GM18502 (cell line): ENCODE results near the gene SPEF1.

Source experiments
- ATAC-seq: cut with Tn5 transposase; IDR thresholded peaks from one replicate; pipeline ENCODE4 v1.9.1; 2021; ENCODE audit warnings: mild to moderate bottlenecking; ENCODE audit not compliant: unreplicated experiment, poor library complexity

The SPEF1 gene

DNA sequence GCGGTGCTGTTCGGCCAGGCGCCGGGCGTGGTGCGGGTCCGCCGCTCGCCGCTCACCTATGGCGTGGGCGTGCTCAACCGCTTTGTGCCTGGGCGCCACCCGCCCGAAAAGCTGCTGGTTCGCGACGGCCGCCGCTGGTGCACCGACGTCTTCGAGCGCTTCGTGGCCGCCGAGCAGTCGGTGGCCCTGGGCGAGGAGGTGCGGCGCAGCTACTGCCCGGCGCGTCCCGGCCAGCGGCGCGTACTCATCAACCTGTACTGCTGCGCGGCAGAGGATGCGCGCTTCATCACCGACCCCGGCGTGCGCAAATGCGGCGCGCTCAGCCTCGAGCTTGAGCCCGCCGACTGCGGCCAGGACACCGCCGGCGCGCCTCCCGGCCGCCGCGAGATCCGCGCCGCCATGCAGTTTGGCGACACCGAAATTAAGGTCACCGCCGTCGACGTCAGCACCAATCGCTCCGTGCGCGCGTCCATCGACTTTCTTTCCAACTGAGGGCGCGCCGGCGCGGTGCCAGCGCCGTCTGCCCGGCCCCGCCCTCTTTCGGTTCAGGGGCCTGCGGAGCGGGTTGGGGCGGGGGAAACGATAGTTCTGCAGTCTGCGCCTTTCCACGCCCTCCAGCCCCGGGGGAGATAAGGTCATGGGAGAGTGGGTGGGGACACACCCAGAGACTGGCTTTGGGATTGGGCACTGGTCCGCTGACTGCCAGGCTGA, 29.4 kb downstream of the SPEF1 start:
- ATAC-seq = no peak

DNA sequence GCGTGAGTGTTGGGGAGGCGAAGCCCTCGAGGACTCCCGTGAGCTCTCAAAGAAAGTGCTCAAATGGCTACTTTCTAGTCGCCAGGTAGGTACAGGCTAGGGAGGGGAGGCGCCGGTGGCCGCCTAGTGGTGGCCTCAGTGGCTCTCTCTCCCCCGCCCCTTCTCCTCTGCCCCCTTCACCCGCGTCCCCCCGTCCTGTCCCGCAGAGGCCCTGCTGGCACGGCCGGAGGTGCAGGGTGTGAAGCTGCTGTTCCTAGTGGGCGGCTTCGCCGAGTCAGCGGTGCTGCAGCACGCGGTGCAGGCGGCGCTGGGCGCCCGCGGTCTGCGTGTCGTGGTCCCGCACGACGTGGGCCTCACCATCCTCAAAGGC, 30.0 kb downstream of the SPEF1 start:
- ATAC-seq = no peak

DNA sequence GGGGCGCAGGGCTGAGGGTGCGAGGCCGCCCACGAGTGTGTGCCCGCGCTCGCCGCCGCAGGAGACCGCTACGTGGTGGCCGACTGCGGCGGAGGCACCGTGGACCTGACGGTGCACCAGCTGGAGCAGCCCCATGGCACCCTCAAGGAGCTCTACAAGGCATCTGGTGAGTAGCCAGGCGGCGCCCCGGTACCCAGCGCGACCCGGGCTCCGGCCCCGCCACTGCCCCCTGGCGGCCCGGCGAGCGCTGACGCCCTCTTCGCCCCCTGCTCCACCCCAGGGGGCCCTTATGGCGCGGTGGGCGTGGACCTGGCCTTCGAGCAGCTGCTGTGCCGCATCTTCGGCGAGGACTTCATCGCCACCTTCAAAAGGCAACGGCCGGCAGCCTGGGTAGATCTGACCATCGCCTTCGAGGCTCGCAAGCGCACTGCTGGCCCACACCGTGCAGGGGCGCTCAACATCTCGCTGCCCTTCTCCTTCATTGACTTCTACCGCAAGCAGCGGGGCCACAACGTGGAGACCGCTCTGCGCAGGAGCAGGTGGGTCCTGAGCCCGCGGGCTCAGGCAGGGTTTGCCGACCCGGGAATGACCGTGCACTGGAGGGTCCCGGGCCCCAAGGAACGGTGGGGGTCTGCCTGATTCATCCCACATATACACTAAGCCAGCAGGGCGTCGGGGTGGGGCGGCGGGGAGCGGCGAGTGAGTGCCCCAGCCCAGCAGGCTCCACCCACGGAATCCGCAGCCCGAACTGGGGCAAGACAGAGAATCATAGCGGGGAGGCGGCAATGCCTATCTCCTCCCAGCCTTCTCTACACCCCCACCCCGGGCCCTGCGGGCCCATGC, 31.3 kb downstream of the SPEF1 start:
- ATAC-seq = no peak

DNA sequence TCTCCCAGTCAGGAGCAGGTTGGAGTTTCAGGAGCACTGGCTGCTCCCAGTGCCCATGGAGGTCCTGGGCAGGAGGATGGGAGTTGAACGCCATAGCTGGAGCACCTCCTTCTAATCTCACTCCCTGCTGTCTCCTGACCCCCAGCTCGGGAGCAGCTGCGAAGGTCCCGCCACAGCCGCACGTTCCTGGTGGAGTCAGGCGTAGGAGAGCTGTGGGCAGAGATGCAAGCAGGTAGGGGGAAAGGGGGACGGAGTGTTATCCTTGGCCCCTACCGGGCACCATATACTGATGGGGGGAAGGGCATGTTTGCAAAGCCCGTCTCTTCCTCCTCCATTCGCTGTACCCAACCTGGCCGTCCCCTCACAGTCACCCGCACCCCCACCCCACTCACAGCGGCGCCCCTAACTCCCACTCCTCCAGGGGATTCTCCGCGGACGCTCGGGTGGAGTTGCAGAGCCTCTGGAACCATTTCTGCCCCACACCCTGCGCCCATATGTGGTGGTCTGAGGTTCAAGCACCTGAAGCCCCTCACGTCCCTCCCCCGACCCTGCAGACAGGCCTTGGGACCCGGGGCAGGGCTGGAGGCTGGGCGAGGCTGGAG, 32.1 kb downstream of the SPEF1 start:
- ATAC-seq = no peak

DNA sequence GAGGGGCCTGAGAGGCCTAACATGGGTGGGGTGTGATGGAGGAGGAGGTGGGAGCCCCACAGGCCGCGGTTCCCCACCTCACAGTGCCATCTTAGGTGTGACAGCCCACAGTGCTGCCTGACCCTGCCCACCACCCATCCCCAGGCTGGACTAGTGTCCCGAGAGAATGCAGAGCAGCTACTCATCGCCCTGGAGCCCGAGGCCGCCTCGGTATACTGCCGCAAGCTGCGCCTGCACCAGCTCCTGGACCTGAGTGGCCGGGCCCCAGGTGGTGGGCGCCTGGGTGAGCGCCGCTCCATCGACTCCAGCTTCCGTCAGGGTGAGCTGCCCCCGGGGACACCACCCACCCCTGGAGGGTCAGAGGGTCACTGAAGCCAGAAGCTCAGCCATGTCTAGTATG, 33.2 kb downstream of the SPEF1 start:
- no peak for ATAC-seq

DNA sequence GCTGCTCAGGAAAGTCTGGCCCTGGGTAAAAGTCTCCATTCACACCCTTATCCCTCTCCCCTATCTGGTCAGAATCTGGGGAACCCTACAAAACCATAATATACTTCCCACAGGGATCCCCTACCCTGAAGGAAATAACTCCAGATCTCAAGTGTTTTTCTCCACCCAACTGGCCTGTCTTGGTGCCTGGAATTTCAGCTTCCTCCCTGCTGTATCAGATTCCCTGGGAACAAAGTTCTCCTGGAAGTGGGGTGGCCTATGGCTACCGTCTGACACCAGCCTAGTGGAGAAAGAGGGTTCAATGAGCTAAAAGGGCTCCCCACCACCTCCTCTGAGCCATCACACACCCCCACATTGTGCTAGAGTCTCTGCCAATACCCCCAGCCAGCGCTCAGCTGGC, 33.8 kb downstream of the SPEF1 start:
- no peak for ATAC-seq

DNA sequence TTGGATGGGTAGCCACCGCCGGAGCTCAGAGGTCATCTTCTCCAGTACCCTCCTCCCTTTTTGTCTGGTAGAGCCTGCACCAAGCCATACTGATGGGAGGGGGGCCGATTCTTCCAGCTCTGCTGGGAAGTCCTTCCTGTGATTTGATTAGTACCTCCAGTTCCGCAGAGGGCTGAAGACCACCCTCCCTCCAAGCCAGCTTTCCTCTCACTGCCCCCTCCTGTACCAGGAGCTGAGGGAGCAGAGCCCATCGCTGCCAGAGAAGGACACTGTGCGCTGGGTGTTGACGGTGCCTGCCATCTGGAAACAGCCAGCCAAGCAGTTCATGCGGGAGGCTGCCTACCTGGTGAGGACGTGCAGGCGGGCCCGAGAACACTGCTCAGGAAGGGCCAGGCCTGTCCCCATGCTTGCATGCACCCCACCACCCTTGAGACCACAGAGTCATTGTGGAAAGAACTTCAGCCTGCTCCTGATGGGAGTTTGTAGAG, 35.5 kb downstream of the SPEF1 start:
- no peak for ATAC-seq

DNA sequence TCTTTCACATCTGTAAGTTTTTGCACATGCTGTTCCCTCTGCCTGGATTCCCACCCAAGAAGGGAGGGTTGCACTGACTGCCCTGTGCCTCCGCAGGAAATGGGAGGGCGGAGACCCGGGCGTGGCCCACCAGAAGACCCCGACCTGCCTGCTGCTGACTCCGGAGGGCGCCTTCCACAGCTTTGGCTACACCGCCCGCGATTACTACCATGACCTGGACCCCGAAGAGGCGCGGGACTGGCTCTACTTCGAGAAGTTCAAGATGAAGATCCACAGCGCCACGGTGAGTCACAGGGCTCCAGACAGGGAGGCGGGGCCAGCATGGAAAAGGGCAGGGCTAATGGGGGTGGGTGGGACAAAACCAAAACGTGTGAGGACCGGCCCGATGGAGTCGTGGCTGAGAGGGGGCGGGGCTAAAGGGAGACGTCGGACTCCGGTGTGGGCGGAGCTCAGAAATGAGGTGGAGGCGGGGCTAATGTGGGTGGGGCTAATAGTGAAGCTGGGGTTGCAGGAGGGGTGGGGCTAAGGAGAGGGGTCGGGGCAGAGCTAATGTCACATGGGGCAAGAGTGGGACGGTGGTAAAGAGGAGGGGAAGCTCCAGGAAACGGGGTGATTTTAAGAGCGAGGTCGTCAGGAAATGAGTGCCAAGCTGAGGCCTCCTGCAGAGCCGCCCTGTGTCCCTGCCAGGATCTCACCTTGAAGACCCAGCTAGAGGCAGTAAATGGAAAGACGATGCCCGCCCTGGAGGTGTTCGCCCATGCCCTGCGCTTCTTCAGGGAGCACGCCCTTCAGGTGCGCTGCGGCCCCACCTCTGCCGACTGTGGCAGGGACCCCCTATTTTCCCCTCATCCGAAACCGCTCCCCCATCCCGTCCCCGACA, 36.2 kb downstream of the SPEF1 start:
- no peak for ATAC-seq

DNA sequence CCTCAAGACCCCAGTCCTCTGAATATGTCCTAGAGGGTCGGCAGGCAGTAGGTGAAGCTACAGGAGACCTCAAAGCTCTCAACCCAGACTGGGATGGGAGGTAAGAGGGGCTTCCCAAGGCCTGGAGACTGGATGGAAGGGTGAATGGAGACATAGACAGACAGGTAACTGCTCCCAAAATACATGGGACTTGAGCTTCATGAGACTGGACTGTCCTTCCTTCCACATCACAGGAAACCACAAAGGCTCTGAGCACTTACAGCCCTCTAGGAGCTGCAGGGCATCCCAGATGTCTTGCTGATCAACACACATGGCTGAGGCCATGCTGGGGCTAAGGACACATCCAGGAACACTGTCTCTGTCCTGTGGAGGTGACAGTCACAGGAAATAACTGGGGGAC, 37.2 kb downstream of the SPEF1 start:
- ATAC-seq = no peak

DNA sequence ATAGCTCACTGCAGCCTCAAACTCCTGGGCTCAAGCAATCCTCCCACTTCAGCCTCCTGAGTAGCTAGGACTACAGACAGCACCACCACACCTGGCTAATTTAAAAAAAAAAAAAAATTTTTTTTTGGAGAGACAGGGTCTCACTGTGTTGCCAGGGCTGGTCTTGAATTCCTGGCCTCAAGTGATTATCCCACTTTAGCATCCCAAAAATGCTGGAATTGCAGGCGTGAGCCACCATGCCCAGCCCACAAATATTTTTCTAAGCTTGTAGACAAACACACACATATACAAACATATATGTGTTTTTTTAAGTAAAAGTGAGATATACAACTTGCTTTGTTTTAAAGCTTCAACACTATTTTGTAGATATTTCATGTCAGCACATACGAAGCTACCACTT, 38.0 kb downstream of the SPEF1 start:
- no peak for ATAC-seq

DNA sequence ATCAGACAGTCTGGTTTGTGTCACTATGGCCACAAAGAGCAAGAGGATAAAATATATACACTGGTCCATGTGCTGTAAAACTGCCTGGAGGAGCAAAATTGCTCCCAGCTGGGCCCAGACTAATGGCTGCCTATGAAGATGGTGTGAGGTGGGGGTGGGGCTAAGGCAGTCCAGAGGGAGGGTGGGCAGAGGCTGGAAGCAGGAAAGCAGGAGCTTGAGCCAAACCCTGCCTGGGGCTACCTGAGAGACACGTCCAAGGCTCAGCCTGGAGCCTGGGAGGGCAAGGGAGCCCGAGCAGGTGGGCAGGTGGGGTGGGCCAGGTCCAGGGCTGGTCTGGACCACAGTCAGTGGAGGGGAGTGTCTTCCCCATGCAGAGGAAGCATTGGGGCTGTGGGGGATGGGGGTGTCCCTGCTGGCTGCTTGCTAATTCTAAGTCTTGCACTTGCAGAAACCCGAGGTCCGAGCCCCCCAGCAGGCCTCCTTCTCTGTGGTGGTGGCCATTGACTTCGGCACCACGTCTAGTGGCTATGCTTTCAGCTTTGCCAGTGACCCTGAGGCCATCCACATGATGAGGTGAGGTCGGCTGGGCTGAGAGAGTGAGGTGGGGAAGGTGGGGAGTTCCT, 39.3 kb downstream of the SPEF1 start:
- no peak for ATAC-seq

DNA sequence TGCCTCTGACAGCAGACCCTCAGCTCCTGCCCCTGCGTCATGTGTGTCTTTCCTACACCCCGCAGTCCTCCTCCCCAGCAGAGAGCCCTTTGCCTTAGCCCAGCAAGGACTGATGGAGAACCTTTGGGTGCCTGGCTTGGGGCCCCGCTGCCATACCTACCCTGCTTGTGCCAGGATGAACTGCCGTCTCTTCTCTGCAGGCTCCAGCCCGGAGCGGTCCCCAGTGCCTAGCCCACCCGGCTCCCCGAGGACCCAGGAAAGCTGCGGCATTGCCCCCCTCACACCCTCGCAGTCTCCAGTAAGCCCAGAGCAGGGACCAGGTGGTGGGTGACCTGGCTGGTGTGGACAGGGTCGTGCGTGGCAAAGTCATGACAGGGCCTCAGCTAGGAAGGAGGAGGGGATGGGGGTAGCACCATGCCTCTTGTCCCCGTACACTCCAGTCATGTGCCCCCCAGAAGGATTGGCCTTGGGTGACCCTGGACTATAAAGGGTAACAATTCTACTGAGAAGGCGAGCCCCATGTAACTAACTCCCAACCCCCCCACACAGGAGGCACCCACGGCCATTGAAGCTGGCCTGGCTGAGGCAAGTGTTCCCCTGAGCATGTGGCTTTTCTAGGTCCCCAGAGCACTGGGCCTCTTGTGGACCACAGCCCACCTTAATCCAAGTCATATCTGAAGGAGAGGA, 40.5 kb downstream of the SPEF1 start:
- ATAC-seq = no peak

DNA sequence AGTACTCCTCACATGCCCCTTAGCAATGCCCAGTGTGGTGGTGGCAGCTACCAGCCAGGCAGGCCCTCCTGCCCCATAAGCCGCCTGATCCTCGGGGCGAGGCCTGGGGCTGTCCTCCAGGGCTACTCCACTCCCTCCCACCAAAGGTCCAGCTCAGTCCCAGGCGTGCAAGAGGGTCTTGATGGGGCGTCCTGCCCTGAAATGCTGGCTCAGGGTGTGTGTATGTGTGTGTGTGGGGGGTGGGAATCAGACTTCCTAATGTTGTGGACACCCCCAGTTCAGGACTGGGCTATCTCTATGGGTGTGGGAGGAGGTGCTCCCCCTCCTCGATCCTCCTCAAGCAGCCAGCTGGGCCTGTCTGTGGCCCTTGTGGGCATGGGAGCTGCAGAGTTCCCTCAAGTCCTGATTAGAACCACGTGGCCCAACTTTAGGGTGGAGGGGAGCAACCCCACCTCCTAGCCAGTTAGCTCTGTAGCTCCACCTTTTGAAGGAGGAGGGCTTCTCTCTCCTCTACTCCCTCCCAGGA, 41.3 kb downstream of the SPEF1 start:
- ATAC-seq = no peak

DNA sequence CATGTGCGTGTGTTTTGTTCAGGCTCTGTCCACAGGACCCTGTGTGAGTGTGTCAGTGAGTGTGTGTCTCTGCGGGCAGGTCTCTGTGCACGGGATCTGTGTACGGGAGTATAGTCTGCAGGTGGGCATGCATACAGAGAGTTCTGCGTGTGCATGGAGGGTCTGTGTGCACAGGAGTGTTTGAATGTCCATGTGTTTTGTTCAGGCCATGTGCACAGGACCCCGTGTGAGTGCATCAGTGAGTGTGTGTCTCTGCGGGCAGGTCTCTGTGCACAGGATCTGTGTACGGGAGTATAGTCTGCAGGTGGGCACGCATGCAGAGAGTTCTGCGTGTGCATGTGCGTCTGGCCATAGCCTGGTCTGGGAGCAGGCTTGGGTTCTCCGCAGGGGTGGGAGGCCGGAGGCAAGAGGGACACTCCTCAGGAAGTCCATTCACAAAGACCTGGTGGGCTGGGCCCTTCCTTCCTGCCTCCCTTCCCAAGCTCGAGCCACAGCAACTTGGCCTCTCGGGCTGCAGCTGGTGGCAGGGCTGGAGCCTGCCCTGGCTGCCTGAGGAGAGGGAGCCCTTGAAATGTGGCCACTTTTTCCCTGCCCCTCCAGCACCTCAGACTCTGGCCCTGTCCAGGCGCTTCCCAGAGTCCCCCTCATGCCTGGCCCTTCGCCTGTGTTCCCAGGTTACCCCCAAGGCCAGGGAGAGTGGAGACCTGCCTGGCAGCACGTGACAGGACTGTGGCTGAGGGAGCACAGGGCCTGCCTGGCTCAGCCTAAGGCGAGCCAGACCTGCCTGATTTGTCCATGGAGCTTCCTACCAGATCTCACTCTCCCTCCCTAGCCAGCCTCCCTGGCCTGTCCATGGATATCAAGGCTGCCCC, 42.0 kb downstream of the SPEF1 start:
- ATAC-seq = no peak

DNA sequence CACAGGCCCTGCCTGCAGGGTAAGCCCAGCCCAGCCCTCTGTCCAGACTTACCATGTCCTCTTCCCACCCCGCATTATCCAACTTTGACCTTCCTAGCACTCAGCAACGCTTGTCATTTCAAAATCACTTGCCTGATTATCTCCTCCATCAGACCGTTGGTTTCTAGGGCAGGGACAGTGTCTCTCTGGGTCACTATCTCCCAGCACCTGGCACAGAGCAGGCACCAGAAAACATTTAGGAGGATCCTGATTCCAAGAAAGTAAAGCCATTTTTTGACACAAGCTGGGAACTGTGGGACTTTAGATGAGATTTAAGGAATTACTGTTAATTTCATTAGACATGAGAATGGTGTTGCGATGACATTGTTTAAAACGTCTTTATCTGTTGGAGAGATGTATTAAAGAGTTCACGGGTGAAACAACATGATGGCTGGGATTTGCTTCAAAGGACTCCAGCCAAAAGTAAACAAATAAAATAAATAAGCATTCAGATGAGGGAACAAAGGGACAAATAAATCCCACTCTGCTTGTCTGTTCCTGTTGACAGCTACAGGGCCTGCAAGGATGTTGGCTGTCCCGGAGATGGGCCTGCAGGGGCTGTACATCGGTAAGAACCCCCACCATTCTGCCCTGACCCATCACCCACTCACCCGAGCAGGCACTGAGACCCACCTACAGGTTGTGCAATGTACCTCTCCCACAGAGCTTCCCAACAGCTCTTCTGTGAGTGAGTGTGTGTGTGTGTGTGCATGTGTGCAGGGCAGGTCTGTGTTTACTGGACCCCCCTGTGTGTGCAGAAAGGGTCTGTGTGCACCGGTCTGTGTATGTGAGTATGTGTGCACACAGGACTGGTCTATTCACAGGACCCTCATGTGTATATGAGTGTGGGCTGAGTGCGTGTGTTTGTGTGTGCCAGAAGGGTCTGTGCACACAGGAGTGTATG, 42.9 kb downstream of the SPEF1 start:
- no peak for ATAC-seq

DNA sequence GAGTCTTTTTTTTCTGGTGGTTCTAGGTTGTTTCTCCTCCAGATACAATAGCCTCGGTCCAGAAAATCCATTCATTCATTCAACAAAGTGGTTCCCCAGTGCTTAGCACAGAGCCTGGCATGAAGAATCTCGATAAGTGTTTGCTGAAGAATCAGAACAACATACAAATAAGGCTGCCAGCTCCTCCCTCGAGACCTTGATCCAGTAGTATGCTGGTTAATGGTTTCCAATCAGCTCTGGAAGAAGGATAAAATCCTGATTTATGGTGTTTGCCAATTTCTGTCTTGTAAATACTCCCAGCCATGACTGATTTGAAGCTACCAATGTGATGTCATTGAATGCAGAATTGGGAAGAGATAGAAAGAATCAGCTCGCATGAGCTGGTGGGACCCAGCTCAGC, 45.5 kb downstream of the SPEF1 start:
- ATAC-seq = no peak
